DMS53 treated with DMSO at 0.1 percent for 48 hours (cell line): ENCODE measurements around the gene CDC14B.
"Not testable (repeated sequence)": the region's sequence is repeated elsewhere in the genome, so short reads cannot be mapped to it uniquely, and the experiment has no call there.

Experiments used
- DNase-seq: peaks from one replicate; lab custom pipeline; 2025; ENCODE audit not compliant: unreplicated experiment; lab: John Stamatoyannopoulos, UW

CDC14B gene

GRCh38 chr9:96503918-96504317 lies 115.7 kb downstream of the CDC14B start:
- no peak for DNase-seq

- not testable (repeated sequence) for DNase-seq
Measured at GRCh38 chr9:96503374-96503748, 116.3 kb downstream of the CDC14B start.

GRCh38 chr9:96502539-96503373 lies 116.9 kb downstream of the CDC14B start:
- no peak for DNase-seq

- DNase-seq: no peak
Measured at GRCh38 chr9:96501633-96502538, 117.8 kb downstream of the CDC14B start.

- no peak for DNase-seq
Measured at GRCh38 chr9:96500696-96501632, 118.7 kb downstream of the CDC14B start.

GRCh38 chr9:96499257-96499656 lies 120.4 kb downstream of the CDC14B start:
- no peak for DNase-seq

GRCh38 chr9:96498796-96499195 lies 120.8 kb downstream of the CDC14B start:
- DNase-seq: no peak

GRCh38 chr9:96497117-96497399 lies 122.6 kb downstream of the CDC14B start:
- no peak for DNase-seq

GRCh38 chr9:96496368-96497116 lies 123.1 kb downstream of the CDC14B start:
- no peak for DNase-seq

GRCh38 chr9:96495341-96495740 lies 124.3 kb downstream of the CDC14B start:
- no peak for DNase-seq

- no peak for DNase-seq
Measured at GRCh38 chr9:96494215-96494800, 125.3 kb downstream of the CDC14B start.

- no peak for DNase-seq
Measured at GRCh38 chr9:96493757-96494156, 125.9 kb downstream of the CDC14B start.

GRCh38 chr9:96492993-96493531 lies 126.6 kb downstream of the CDC14B start:
- no peak for DNase-seq

- no peak for DNase-seq
Measured at GRCh38 chr9:96491880-96492525, 127.6 kb downstream of the CDC14B start.

GRCh38 chr9:96491079-96491879 lies 128.4 kb downstream of the CDC14B start:
- DNase-seq: no peak

GRCh38 chr9:96490534-96491078 lies 129.0 kb downstream of the CDC14B start:
- no peak for DNase-seq

- DNase-seq: no peak
Measured at GRCh38 chr9:96489482-96489979, 130.1 kb downstream of the CDC14B start.

- DNase-seq: no peak
Measured at GRCh38 chr9:96487949-96488348, 131.7 kb downstream of the CDC14B start.
